Ovary (tissue), 9 donors: ENCODE results near the gene JSRP1. TPM values are rescaled to one million over a fixed set of nuclear protein-coding genes. Genes with fewer than 3 reads are reported as not detected.

ENCODE experiments used
- DNase-seq, 5 donors: peaks; one replicate each; pipeline ENCODE4 v3.0.0-alpha.2; 2019 to 2020
- H3K27ac ChIP-seq, 2 donors: fragments of 200-600 bp; one replicate each; pipeline versions ENCODE4 v1.5.1 to v1.8.0; 2019 to 2022
- H3K27me3 ChIP-seq: fragments of 200-600 bp; one replicate; pipeline ENCODE4 v1.8.0; 2022
- H3K36me3 ChIP-seq: fragments of 200-600 bp; sonication (generic); one replicate; pipeline ENCODE4 v1.5.1; 2019
- H3K4me1 ChIP-seq: one replicate; pipeline ENCODE4 v1.8.1; 2013; ENCODE audit warnings: mild to moderate bottlenecking, moderate library complexity; ENCODE audit not compliant: insufficient read depth
- H3K4me3 ChIP-seq: fragments of 200-600 bp; sonication (generic); one replicate; pipeline ENCODE4 v1.5.1; 2017
- H3K9me3 ChIP-seq, 2 donors: fragments of 200-600 bp in 1 of 2; sonication (generic) in 1 of 2; one replicate each; pipeline versions ENCODE4 v1.5.1 to v1.8.1; 2013 to 2019; ENCODE audit warnings: mild to moderate bottlenecking in 1 of 2, moderate library complexity in 1 of 2
- CTCF ChIP-seq, 3 donors: fragments of 450-650 bp in 2 of 3; fragments of 200-600 bp in 1 of 3; IDR thresholded peaks; one replicate each; pipeline versions ENCODE4 v1.5.1 to v1.8.0; 2016 to 2022; ENCODE audit warnings: antibody characterized with exemption in 3 of 3, mild to moderate bottlenecking in 1 of 3
- EP300 ChIP-seq: sonication (generic); formaldehyde crosslinking; IDR thresholded peaks from one replicate; pipeline ENCODE4 v1.6.1; 2017; ENCODE audit warnings: antibody characterized with exemption
- POLR2A ChIP-seq: fragments of 450-650 bp; IDR thresholded peaks from one replicate; pipeline ENCODE4 v1.6.1; 2017; ENCODE audit warnings: antibody characterized with exemption, mild to moderate bottlenecking, moderate library complexity
- WGBS, 3 donors: extraction: QIAGEN DNeasy Blood & Tissue Kit in 1 of 3; methylation state at CpG; one replicate each; pipeline versions ENCODE4 v1.1.5 to v1.1.7; 2013 to 2017; 5-methylcytosine and 5-hydroxymethylcytosine counted together
- intact Hi-C, 4 donors: fragments of 100-400 bp; cut with DNase I; formaldehyde crosslinking; loops; one replicate each; pipeline versions ENCODE4 v1.11.0 to v1.15.1; 2022 to 2023
- polyA plus RNA-seq, 2 donors: library from polyadenylated mRNA; stranded (reverse); fragments of 200-250 nt in 1 of 2; fragments of 350-450 nt in 1 of 2; fragmentation: Illumina TruSeq in 1 of 2; extraction: RNeasy Lipid Tissue Mini Kit (QIAGEN cat#74804) in 1 of 2; gene quantifications; one replicate each; pipeline ENCODE4 v1.2.3, GENCODE V29; 2013 to 2014
- total RNA-seq, 7 donors: library from RNA; depleted of rRNA in 2 of 7; stranded (reverse); fragments of >200 nt in 2 of 7; fragmentation: NEBNext Ultra II Directional in 3 of 7; extraction: Animal tissue kit (Norgen Biotek cat#: 25700) in 3 of 7; gene quantifications; one replicate each; pipeline versions ENCODE4 v1.1.0 to v1.2.4, GENCODE V29; 2016 to 2023
- donor health status: DM: no; HTN: no; CAD: no; lungs with moderate emphysema.
- donor health status: DM: no; HTN: no; CAD: no.
- donor health status: Bipolar disorder and iron deficiency.
- donor health status: DM: yes; HTN: yes; CAD: no.
- donor health status: DM: no; HTN: no; CAD: no.
- donor health status: DM: yes; HTN: yes; CAD: no.

JSRP1 gene
- total and polyA plus RNA-seq, 9 donors, result 0.30 to 0.92 (median 0.35) TPM; not detected in 4

- intact Hi-C loops, result no loop called here
- WGBS, 3 donors, result 65 to 70% (median 68%) methylated on average over 7 of the region's 7 CpGs
- Histone ChIP-seq H3K27me3 (no peaks in the 10 kb centered on the region), H3K27ac (no peak overlapping the region), H3K4me3 (no peak overlapping the region), H3K36me3 (no peaks in the 10 kb centered on the region), H3K4me1 (peaks cover 4% of the 10 kb centered on the region), H3K9me3 (no peaks in the 10 kb centered on the region)
- no peak for TF ChIP-seq EP300
- no peak for TF ChIP-seq POLR2A
- no peak for TF ChIP-seq CTCF (IDR thresholded peaks at IDR 0.05)
- DNase-seq, result no peak
Measured at GRCh38 chr19:2261438-2262172, 5.4 kb upstream of the JSRP1 start.

GRCh38 chr19:2260341-2260805 lies 4.2 kb upstream of the JSRP1 start:
- H3K9me3 ChIP-seq, result no peaks in the 10 kb centered on the region
- intact Hi-C loops, result no loop called here
- no peak overlapping the region for H3K4me3 ChIP-seq
- no peak for DNase-seq
- H3K4me1 ChIP-seq, result no peaks in the 10 kb centered on the region
- 53 to 56% (median 54%) methylated on average over 11 of the region's 11 CpGs for WGBS, 3 donors
- no peaks in the 10 kb centered on the region for H3K27me3 ChIP-seq
- no peak overlapping the region for H3K27ac ChIP-seq
- TF ChIP-seq CTCF (IDR thresholded peaks at IDR 0.05), result no peak
- TF ChIP-seq EP300, result no peak
- no peak for TF ChIP-seq POLR2A
- H3K36me3 ChIP-seq, result no peaks in the 10 kb centered on the region

GRCh38 chr19:2259336-2259735 lies 3.1 kb upstream of the JSRP1 start:
- 89 to 92% (median 90%) methylated on average over 5 of the region's 5 CpGs for WGBS, 3 donors
- intact Hi-C loops, result no loop called here
- Histone ChIP-seq H3K4me1 (no peaks in the 10 kb centered on the region), H3K4me3 (no peak overlapping the region), H3K36me3 (no peaks in the 10 kb centered on the region), H3K27me3 (no peaks in the 10 kb centered on the region), H3K9me3 (no peaks in the 10 kb centered on the region), H3K27ac (no peak overlapping the region)
- TF ChIP-seq CTCF (IDR thresholded peaks at IDR 0.05), result no peak
- TF ChIP-seq EP300, result no peak
- no peak for TF ChIP-seq POLR2A
- no peak for DNase-seq

- peaks cover 15% of the 10 kb centered on the region for H3K4me1 ChIP-seq
- no peak for DNase-seq
- H3K36me3 ChIP-seq, result no peaks in the 10 kb centered on the region
- WGBS, 3 donors, result 87 to 92% (median 88%) methylated on average over 16 of the region's 16 CpGs
- no peak overlapping the region for H3K4me3 ChIP-seq
- H3K27me3 ChIP-seq, result peaks cover 16% of the 10 kb centered on the region
- no peak for TF ChIP-seq EP300
- TF ChIP-seq POLR2A, result no peak
- TF ChIP-seq CTCF (IDR thresholded peaks at IDR 0.05), result no peak
- intact Hi-C loops, result no loop called here
- no peaks in the 10 kb centered on the region for H3K9me3 ChIP-seq
- no peak overlapping the region for H3K27ac ChIP-seq
Measured at GRCh38 chr19:2255112-2255845, 938 bp downstream of the JSRP1 start.
